Spleen (tissue), 7 donors: Measurements from ENCODE around the gene GOLGA8R.
"Not testable (repeated sequence)": the region's sequence is repeated elsewhere in the genome, so short reads cannot be mapped to it uniquely, and the experiment has no call there.

Source experiments
- POLR2A ChIP-seq, 3 donors: fragments of 450-650 bp; IDR thresholded peaks; one replicate each; pipeline ENCODE4 v1.5.1; 2017; ENCODE audit warnings: antibody characterized with exemption in 3 of 3, mild to moderate bottlenecking in 1 of 3
- TF ChIP-seq, protein P1 (sequence below), 11 experiments: fragments of 200-600 bp in 7 of 11; fragments of 450-650 bp in 4 of 11; sonication (generic) in 4 of 11; IDR thresholded peaks in 8 of 11; conservative IDR thresholded peaks in 3 of 11; 1 replicate in 7 of 11; 2 replicates in 4 of 11; pipeline versions ENCODE4 v1.4.0 to v1.8.0; 2016 to 2021; ENCODE audit warnings: antibody characterized with exemption in 11 of 11, inconsistent platforms in 4 of 11, mild to moderate bottlenecking in 1 of 11
- donor health status: DM: no; HTN: no; CAD: no; lungs with moderate emphysema.
- donor health status: DM: no; HTN: no; CAD: no.
- donor health status: DM: no; HTN: no; CAD: no.

DNA sequence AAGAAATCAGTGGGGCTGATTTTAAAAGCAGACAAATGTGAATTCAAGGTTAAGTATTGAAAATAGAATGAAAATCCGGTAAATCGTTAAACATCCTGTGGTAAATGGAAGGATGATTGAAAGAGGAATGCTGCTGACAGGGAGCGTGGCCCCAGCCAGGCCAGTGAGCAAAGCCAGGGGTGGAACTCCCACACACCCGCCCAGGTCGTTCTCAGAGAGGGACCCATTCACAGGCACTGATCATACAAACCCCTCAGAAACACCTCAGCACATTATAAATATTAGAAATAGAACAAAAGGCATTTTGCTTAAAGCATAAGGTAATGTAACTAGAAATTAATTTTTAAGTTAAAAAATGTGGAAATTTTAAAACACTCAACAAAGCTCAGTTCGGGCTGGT, 59.0 kb downstream of the GOLGA8R start:
- not testable (repeated sequence) for TF ChIP-seq POLR2A (IDR thresholded peaks at IDR 0.05)
- TF ChIP-seq, protein P1, sequence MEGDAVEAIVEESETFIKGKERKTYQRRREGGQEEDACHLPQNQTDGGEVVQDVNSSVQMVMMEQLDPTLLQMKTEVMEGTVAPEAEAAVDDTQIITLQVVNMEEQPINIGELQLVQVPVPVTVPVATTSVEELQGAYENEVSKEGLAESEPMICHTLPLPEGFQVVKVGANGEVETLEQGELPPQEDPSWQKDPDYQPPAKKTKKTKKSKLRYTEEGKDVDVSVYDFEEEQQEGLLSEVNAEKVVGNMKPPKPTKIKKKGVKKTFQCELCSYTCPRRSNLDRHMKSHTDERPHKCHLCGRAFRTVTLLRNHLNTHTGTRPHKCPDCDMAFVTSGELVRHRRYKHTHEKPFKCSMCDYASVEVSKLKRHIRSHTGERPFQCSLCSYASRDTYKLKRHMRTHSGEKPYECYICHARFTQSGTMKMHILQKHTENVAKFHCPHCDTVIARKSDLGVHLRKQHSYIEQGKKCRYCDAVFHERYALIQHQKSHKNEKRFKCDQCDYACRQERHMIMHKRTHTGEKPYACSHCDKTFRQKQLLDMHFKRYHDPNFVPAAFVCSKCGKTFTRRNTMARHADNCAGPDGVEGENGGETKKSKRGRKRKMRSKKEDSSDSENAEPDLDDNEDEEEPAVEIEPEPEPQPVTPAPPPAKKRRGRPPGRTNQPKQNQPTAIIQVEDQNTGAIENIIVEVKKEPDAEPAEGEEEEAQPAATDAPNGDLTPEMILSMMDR (IDR thresholded peaks at IDR 0.05 in 8 of 11, conservative IDR thresholded peaks at IDR 0.05 in 3 of 11): not testable (repeated sequence)
